A673 (cell line): ENCODE data around the gene DMD.

Source experiments
- EZH2 ChIP-seq: fragments of 200-600 bp; sonication (generic); IDR thresholded peaks from 2 replicates; pipeline ENCODE4 v1.6.1; 2017; ENCODE audit warnings: borderline replicate concordance, low read depth, mild to moderate bottlenecking, mixed read lengths, antibody characterized with exemption, low read length; ENCODE audit not compliant: poor library complexity, severe bottlenecking
- TF ChIP-seq, protein P1 (sequence below): fragments of 300-800, 200-600 bp; sonication (generic); conservative IDR thresholded peaks from 2 replicates; pipeline ENCODE4 v1.5.1; 2017; ENCODE audit warnings: low read depth, mild to moderate bottlenecking, antibody characterized with exemption, low read length, moderate library complexity, mixed read lengths

DNA sequence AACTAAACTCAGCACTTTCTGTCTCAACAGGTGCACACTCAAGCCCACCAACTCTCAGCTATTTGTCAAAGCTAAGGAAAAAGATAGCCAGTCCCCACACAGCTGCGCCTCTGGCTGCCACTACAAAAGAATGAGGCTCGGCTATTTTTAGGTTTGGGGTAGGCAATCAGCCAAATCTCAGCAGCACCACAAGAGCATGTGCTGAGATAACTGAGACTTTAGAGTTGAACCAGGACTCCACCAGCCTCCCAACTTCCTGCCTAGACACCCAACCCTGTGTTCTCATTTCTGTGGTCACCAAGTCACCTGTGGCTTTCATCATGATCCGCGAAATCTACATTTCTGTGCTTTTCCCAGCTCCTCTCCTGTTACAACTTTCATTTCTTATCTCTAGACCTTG lies 28.0 kb downstream of the DMD start:
- TF ChIP-seq, protein P1, sequence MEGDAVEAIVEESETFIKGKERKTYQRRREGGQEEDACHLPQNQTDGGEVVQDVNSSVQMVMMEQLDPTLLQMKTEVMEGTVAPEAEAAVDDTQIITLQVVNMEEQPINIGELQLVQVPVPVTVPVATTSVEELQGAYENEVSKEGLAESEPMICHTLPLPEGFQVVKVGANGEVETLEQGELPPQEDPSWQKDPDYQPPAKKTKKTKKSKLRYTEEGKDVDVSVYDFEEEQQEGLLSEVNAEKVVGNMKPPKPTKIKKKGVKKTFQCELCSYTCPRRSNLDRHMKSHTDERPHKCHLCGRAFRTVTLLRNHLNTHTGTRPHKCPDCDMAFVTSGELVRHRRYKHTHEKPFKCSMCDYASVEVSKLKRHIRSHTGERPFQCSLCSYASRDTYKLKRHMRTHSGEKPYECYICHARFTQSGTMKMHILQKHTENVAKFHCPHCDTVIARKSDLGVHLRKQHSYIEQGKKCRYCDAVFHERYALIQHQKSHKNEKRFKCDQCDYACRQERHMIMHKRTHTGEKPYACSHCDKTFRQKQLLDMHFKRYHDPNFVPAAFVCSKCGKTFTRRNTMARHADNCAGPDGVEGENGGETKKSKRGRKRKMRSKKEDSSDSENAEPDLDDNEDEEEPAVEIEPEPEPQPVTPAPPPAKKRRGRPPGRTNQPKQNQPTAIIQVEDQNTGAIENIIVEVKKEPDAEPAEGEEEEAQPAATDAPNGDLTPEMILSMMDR: no peak
- no peak for TF ChIP-seq EZH2
